Kidney (tissue), 14 donors: Measurements from ENCODE around the gene C2orf92. TPM values are rescaled to one million over a fixed set of nuclear protein-coding genes. Genes with fewer than 3 reads are reported as not detected.

Experiments
- DNase-seq, 5 donors: peaks; one replicate each; pipeline ENCODE4 v3.0.0-alpha.2; 2013 to 2020
- FAIRE-seq: peaks from 2 replicates; lab custom pipeline; 2012; peaks lifted over from hg19 to GRCh38; lab: Jason Lieb, UNC
- H3K27ac ChIP-seq, 2 donors: one replicate each; pipeline ENCODE4 v1.7.0; 2013; ENCODE audit warnings: low read depth in 2 of 2, low read length in 2 of 2, inconsistent platforms in 1 of 2
- H3K27me3 ChIP-seq: one replicate; pipeline ENCODE4 v1.7.1; 2013; ENCODE audit warnings: low read length, inconsistent platforms; ENCODE audit not compliant: control insufficient read depth, insufficient read depth
- H3K36me3 ChIP-seq, 3 donors: one replicate each; pipeline versions ENCODE4 v1.7.0 to v1.7.1; 2013; ENCODE audit warnings: low read length in 3 of 3, control low read depth in 1 of 3, inconsistent platforms in 1 of 3; ENCODE audit not compliant: insufficient read depth in 3 of 3, control insufficient read depth in 2 of 3
- H3K4me1 ChIP-seq, 3 donors: one replicate each; pipeline versions ENCODE4 v1.7.0 to v1.7.1; 2013; ENCODE audit warnings: low read length in 3 of 3, inconsistent platforms in 1 of 3, low read depth in 1 of 3; ENCODE audit not compliant: control insufficient read depth in 2 of 3, insufficient read depth in 2 of 3
- H3K4me3 ChIP-seq, 3 donors: one replicate each; pipeline versions ENCODE4 v1.7.0 to v1.8.1; 2013; ENCODE audit warnings: low read length in 3 of 3, control low read depth in 1 of 3, inconsistent platforms in 1 of 3
- H3K9ac ChIP-seq, 3 donors: one replicate each; pipeline versions ENCODE4 v1.7.0 to v1.7.1; 2013; ENCODE audit warnings: low read length in 3 of 3, control low read depth in 1 of 3, inconsistent platforms in 1 of 3
- H3K9me3 ChIP-seq, 3 donors: one replicate each; pipeline versions ENCODE4 v1.7.0 to v1.7.1; 2013; ENCODE audit warnings: low read length in 3 of 3, control low read depth in 1 of 3, inconsistent platforms in 1 of 3; ENCODE audit not compliant: control insufficient read depth in 2 of 3, insufficient read depth in 1 of 3
- intact Hi-C: fragments of 100-400 bp; cut with DNase I; formaldehyde crosslinking; loops from one replicate; pipeline ENCODE4 v1.11.1; 2022
- polyA plus RNA-seq: library from polyadenylated mRNA; stranded (reverse); fragments of 350-450 nt; fragmentation: Illumina TruSeq; extraction: RNeasy Lipid Tissue Mini Kit (QIAGEN cat#74804); gene quantifications from one replicate; pipeline ENCODE4 v1.2.3, GENCODE V29; 2014; ENCODE audit warnings: low read depth, low replicate concordance; ENCODE audit not compliant: insufficient read depth
- total RNA-seq: library from RNA; stranded (reverse); fragmentation: NEBNext Ultra II Directional; extraction: Animal tissue kit (Norgen Biotek cat#: 25700); gene quantifications from one replicate; pipeline ENCODE4 v1.2.1, GENCODE V29; 2021
- TF ChIP-seq, protein P1 (sequence below): IDR thresholded peaks from 3 replicates; pipeline ENCODE4 v1.5.1; 2012; ENCODE audit warnings: mild to moderate bottlenecking, moderate library complexity, borderline replicate concordance; ENCODE audit not compliant: insufficient read depth; ENCODE audit errors: extremely low read depth
- donor health status: control.
- donor health status: control.
- donor health status: control.
- donor health status: control.
- donor health status: control.
- donor health status: DM: yes; HTN: yes; CAD: no.
- donor health status: Normal renal cell carcinoma (clear cell type).

Gene C2orf92
- total and polyA plus RNA-seq, 2 donors from 2014 or later = 3.3 to 7.3 TPM

DNA sequence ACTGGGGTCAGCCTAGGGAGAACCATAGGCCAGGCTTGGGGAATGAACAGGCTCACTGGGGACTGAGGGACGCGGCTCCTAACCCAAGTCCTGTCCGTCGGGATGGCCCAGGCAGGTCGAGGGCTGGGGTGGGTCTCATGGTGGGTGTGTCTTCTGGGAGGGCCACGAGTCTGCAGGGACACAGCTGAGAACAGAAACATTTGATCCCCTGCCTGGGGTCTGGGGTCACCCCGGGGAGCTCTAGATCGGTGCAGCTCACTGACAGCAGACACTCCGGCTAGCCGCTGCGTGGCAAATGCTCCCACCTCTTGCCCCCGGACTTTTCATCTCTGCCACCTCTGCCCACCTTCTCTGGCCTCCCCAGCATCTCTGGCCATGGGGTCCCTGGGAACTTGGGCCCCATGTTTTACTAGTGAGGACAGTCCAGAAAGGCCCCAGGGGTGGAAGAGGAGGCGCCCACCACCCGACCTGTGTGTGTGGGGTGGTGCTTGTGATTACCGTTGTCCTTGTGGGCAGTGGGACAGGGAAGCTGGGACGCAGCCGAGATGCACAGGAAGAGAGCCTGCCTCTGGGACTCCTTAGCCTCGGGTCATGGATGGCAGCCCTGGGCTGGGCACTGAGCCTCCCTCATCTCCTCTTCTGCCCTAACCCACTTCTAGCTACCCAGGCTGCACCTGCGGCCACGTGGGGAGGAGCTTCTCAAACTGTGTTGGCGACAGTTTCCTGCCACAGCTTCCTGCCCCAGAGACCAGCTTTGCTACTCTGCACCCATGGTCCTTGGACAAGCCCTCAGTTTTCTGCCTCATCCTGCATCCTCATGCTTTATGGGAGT, 48.8 kb downstream of the C2orf92 start:
- FAIRE-seq (no peak), DNase-seq (peak in 1 of 5 donors; percentile 77)
- intact Hi-C loops = no loop called here
- Histone ChIP-seq H3K9me3 (no peaks in the 10 kb centered on the region), H3K27ac (no peak overlapping the region), H3K27me3 (no peaks in the 10 kb centered on the region), H3K36me3 (no peaks in the 10 kb centered on the region), H3K4me1 (no peaks in the 10 kb centered on the region), H3K9ac (no peak overlapping the region), H3K4me3 (no peak overlapping the region)
- TF ChIP-seq, protein P1, sequence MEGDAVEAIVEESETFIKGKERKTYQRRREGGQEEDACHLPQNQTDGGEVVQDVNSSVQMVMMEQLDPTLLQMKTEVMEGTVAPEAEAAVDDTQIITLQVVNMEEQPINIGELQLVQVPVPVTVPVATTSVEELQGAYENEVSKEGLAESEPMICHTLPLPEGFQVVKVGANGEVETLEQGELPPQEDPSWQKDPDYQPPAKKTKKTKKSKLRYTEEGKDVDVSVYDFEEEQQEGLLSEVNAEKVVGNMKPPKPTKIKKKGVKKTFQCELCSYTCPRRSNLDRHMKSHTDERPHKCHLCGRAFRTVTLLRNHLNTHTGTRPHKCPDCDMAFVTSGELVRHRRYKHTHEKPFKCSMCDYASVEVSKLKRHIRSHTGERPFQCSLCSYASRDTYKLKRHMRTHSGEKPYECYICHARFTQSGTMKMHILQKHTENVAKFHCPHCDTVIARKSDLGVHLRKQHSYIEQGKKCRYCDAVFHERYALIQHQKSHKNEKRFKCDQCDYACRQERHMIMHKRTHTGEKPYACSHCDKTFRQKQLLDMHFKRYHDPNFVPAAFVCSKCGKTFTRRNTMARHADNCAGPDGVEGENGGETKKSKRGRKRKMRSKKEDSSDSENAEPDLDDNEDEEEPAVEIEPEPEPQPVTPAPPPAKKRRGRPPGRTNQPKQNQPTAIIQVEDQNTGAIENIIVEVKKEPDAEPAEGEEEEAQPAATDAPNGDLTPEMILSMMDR = no peak

DNA sequence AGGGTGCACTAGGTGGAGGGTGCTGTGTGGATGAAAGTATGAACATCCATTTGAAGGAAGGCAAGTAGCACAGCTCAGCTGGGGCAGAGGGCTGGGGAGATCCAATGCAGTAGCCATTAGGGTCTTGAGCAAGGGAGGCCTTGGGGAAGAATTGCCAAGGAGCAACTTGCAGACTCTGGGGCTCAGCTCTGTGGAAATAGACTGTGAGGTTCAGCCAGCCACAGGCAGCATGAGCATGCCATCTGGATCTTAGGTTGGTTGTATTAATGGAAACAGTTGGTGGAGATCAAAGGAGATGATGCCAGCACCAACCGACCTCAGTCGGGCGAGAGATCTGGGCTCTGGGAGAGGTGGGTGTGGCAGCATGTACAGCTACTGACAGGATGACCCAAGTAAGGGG, 49.4 kb downstream of the C2orf92 start:
- no peaks in the 10 kb centered on the region for H3K9me3 ChIP-seq
- H3K27me3 ChIP-seq = no peaks in the 10 kb centered on the region
- H3K27ac ChIP-seq = no peak overlapping the region
- FAIRE-seq (no peak), DNase-seq (peak in 1 of 5 donors; percentile 21)
- TF ChIP-seq, protein P1 = no peak
- intact Hi-C loops = no loop called here
- H3K4me3 ChIP-seq = no peak overlapping the region
- H3K36me3 ChIP-seq = no peaks in the 10 kb centered on the region
- H3K9ac ChIP-seq = no peak overlapping the region
- H3K4me1 ChIP-seq = no peaks in the 10 kb centered on the region

DNA sequence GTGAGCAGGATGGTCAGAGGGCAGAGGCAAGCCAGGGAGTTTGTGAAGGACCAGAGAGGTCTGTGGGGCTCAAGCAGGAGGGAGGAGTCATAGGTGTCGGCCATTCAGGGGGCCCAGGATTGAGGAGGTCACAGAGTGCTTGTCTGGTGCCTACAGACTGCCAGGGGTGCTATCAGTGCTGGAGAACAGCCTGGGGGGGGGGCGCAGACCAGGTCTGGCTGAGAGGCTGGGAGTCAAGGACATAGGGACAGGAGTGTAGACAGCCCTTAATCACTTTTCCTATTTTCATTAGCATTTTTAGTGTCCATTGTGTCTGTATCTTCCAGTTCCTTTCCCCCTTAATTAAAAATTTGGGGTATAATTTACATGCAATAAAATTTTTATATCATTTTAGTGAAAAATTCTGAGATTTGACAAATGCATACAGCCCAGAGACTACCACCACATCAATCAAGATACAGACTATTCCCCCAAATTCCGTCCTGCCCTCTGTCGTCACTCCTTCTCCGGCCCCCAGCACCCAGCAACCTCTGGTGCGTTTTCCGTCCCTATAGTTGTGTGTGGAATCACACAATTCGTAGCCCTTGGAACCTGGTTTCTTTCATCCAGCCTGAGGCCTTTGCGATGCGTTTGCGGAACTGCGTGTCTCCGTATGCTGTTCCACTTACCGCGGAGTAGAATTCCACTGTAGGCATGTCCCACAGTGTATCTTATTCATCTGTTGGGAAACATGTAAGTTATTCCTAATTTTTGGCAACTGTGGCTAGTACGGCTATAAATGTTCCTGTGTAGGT, 50.0 kb downstream of the C2orf92 start:
- Histone ChIP-seq H3K27me3 (no peaks in the 10 kb centered on the region), H3K4me1 (no peaks in the 10 kb centered on the region), H3K27ac (no peak overlapping the region), H3K9ac (no peak overlapping the region), H3K36me3 (no peaks in the 10 kb centered on the region), H3K4me3 (no peak overlapping the region), H3K9me3 (no peaks in the 10 kb centered on the region)
- TF ChIP-seq, protein P1 = no peak
- FAIRE-seq (no peak), DNase-seq (peak in 1 of 5 donors; percentile 20)
- intact Hi-C loops = no loop called here
